ENCODE measurements around the gene ANKIB1.
"Not testable (repeated sequence)": the region's sequence is repeated elsewhere in the genome, so short reads cannot be mapped to it uniquely, and the experiment has no call there.

Gene ANKIB1

GRCh38 chr7:92330835-92331438 is 85.2 kb downstream of the ANKIB1 start:
- DNase-seq (ENCODE audit: low spot score), result no peak

- no peak for DNase-seq (ENCODE audit: low spot score)
Measured at GRCh38 chr7:92331508-92331907, 85.7 kb downstream of the ANKIB1 start.

- DNase-seq (ENCODE audit: low spot score), result no peak
Measured at GRCh38 chr7:92332782-92333181, 87.0 kb downstream of the ANKIB1 start.

- DNase-seq (ENCODE audit: low spot score), result no peak
Measured at GRCh38 chr7:92333866-92334265, 88.1 kb downstream of the ANKIB1 start.

GRCh38 chr7:92335574-92335973 is 89.8 kb downstream of the ANKIB1 start:
- DNase-seq (ENCODE audit: low spot score), result no peak

GRCh38 chr7:92336662-92337340 is 91.0 kb downstream of the ANKIB1 start:
- DNase-seq (ENCODE audit: low spot score), result no peak

GRCh38 chr7:92340016-92340415 is 94.2 kb downstream of the ANKIB1 start:
- no peak for DNase-seq (ENCODE audit: low spot score)

GRCh38 chr7:92343714-92344113 is 97.9 kb downstream of the ANKIB1 start:
- no peak for DNase-seq (ENCODE audit: low spot score)

GRCh38 chr7:92352009-92352408 is 106.2 kb downstream of the ANKIB1 start:
- DNase-seq (ENCODE audit: low spot score), result no peak

- no peak for DNase-seq (ENCODE audit: low spot score)
Measured at GRCh38 chr7:92354214-92354613, 108.4 kb downstream of the ANKIB1 start.

GRCh38 chr7:92356406-92356805 is 110.6 kb downstream of the ANKIB1 start:
- no peak for DNase-seq (ENCODE audit: low spot score)

- DNase-seq (ENCODE audit: low spot score), result no peak
Measured at GRCh38 chr7:92357260-92357659, 111.5 kb downstream of the ANKIB1 start.

GRCh38 chr7:92359179-92359578 is 113.4 kb downstream of the ANKIB1 start:
- DNase-seq (ENCODE audit: low spot score), result not testable (repeated sequence)

GRCh38 chr7:92359801-92360200 is 114.0 kb downstream of the ANKIB1 start:
- DNase-seq (ENCODE audit: low spot score), result no peak

- DNase-seq (ENCODE audit: low spot score), result no peak
Measured at GRCh38 chr7:92360387-92360786, 114.6 kb downstream of the ANKIB1 start.

- no peak for DNase-seq (ENCODE audit: low spot score)
Measured at GRCh38 chr7:92362131-92362530, 116.4 kb downstream of the ANKIB1 start.

GRCh38 chr7:92366730-92367129 is 121.0 kb downstream of the ANKIB1 start:
- DNase-seq (ENCODE audit: low spot score), result no peak

- no peak for DNase-seq (ENCODE audit: low spot score)
Measured at GRCh38 chr7:92368741-92369140, 123.0 kb downstream of the ANKIB1 start.

- DNase-seq (ENCODE audit: low spot score), result no peak
Measured at GRCh38 chr7:92375013-92375412, 129.2 kb downstream of the ANKIB1 start.

GRCh38 chr7:92391071-92391470 is 145.3 kb downstream of the ANKIB1 start:
- DNase-seq (ENCODE audit: low spot score), result no peak

GRCh38 chr7:92397542-92397941 is 151.8 kb downstream of the ANKIB1 start:
- DNase-seq (ENCODE audit: low spot score), result no peak

GRCh38 chr7:92400013-92400412 is 154.2 kb downstream of the ANKIB1 start:
- no peak for DNase-seq (ENCODE audit: low spot score)

GRCh38 chr7:92402920-92403759 is 157.4 kb downstream of the ANKIB1 start:
- DNase-seq (ENCODE audit: low spot score), result no peak

Data from LoVo (cell line).